Measurements from ENCODE around the gene TMEM178B.

DNA sequence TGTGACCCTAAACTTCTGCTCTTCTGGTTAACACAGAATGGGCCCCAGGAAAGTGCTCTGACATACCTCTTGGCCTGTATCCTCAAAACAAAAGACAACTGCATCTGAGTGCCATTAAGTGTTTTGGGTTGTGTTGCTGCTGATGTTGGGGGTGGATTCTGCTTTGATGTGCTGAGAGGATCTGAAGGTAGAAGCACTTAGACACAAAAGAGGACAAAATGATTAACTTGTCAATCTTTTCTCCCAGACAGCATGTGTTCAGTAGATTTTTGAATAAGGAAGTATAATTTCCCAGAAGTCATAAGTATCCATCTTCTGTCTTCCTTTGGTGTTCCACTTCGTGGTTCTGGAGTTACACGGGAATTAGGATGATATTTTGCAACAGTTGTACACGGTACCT is 16.1 kb upstream of the TMEM178B start:
- TF ChIP-seq, protein P1, sequence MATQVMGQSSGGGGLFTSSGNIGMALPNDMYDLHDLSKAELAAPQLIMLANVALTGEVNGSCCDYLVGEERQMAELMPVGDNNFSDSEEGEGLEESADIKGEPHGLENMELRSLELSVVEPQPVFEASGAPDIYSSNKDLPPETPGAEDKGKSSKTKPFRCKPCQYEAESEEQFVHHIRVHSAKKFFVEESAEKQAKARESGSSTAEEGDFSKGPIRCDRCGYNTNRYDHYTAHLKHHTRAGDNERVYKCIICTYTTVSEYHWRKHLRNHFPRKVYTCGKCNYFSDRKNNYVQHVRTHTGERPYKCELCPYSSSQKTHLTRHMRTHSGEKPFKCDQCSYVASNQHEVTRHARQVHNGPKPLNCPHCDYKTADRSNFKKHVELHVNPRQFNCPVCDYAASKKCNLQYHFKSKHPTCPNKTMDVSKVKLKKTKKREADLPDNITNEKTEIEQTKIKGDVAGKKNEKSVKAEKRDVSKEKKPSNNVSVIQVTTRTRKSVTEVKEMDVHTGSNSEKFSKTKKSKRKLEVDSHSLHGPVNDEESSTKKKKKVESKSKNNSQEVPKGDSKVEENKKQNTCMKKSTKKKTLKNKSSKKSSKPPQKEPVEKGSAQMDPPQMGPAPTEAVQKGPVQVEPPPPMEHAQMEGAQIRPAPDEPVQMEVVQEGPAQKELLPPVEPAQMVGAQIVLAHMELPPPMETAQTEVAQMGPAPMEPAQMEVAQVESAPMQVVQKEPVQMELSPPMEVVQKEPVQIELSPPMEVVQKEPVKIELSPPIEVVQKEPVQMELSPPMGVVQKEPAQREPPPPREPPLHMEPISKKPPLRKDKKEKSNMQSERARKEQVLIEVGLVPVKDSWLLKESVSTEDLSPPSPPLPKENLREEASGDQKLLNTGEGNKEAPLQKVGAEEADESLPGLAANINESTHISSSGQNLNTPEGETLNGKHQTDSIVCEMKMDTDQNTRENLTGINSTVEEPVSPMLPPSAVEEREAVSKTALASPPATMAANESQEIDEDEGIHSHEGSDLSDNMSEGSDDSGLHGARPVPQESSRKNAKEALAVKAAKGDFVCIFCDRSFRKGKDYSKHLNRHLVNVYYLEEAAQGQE (IDR thresholded peaks at IDR 0.05; ENCODE audit: low read depth, low read length) = no peak
- no peak for TF ChIP-seq NFIC (IDR thresholded peaks at IDR 0.05; ENCODE audit: borderline replicate concordance)
- no peak for TF ChIP-seq JUND (IDR thresholded peaks at IDR 0.05)
- no peak for TF ChIP-seq NRF1 (IDR thresholded peaks at IDR 0.05; ENCODE audit: low read depth, low read length)
- TF ChIP-seq RAD21 (IDR thresholded peaks at IDR 0.05; ENCODE audit: low read length) = no peak
- TF ChIP-seq, protein P2, sequence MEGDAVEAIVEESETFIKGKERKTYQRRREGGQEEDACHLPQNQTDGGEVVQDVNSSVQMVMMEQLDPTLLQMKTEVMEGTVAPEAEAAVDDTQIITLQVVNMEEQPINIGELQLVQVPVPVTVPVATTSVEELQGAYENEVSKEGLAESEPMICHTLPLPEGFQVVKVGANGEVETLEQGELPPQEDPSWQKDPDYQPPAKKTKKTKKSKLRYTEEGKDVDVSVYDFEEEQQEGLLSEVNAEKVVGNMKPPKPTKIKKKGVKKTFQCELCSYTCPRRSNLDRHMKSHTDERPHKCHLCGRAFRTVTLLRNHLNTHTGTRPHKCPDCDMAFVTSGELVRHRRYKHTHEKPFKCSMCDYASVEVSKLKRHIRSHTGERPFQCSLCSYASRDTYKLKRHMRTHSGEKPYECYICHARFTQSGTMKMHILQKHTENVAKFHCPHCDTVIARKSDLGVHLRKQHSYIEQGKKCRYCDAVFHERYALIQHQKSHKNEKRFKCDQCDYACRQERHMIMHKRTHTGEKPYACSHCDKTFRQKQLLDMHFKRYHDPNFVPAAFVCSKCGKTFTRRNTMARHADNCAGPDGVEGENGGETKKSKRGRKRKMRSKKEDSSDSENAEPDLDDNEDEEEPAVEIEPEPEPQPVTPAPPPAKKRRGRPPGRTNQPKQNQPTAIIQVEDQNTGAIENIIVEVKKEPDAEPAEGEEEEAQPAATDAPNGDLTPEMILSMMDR (IDR thresholded peaks at IDR 0.05) = no peak
- no peak for TF ChIP-seq RFX5 (IDR thresholded peaks at IDR 0.05; ENCODE audit: low read length)
- no peak for TF ChIP-seq EZH2phosphoT487 (IDR thresholded peaks at IDR 0.05; ENCODE audit: borderline replicate concordance, low read depth)

All from SK-N-SH (cell line).